Erythroblast (primary cell): ENCODE results near the gene ZPR1.

Experiments used
- GATA1 ChIP-seq: IDR thresholded peaks from 2 replicates; pipeline ENCODE4 v1.6.1; 2011; ENCODE audit warnings: low read depth, mild to moderate bottlenecking, control low read depth, low read length, moderate library complexity
- POLR2A ChIP-seq: IDR thresholded peaks from 2 replicates; pipeline ENCODE4 v1.6.1; 2011; ENCODE audit warnings: mild to moderate bottlenecking, low read length

- TF ChIP-seq POLR2A (no peak), GATA1 (no peak)
These were observed 14.4 kb downstream of the ZPR1 start for GRCh38 chr11:116773203-116774097.
